Hematopoietic multipotent progenitor cell (in vitro differentiated cells): ENCODE measurements around the gene FGFR4. TPM values are rescaled to one million over a fixed set of nuclear protein-coding genes. Genes with fewer than 3 reads are reported as not detected.

Experiments
- DNase-seq, 3 donors: peaks; one replicate each; pipeline ENCODE4 v3.0.0-alpha.2; 2011 to 2015; ENCODE audit warnings: low read depth in 2 of 3, low spot score in 2 of 3
- total RNA-seq: library from RNA; depleted of rRNA; stranded (reverse); fragments of >200 nt; gene quantifications from one replicate; pipeline ENCODE4 v1.2.3, GENCODE V29; 2012

The FGFR4 gene
- total RNA-seq, 1 donor, result 0.54 TPM

GRCh38 chr5:177099422-177100093 is 12.8 kb downstream of the FGFR4 start:
- no peak for DNase-seq

- no peak for DNase-seq
Observed at GRCh38 chr5:177100714-177101121, 14.0 kb downstream of the FGFR4 start.

DNA sequence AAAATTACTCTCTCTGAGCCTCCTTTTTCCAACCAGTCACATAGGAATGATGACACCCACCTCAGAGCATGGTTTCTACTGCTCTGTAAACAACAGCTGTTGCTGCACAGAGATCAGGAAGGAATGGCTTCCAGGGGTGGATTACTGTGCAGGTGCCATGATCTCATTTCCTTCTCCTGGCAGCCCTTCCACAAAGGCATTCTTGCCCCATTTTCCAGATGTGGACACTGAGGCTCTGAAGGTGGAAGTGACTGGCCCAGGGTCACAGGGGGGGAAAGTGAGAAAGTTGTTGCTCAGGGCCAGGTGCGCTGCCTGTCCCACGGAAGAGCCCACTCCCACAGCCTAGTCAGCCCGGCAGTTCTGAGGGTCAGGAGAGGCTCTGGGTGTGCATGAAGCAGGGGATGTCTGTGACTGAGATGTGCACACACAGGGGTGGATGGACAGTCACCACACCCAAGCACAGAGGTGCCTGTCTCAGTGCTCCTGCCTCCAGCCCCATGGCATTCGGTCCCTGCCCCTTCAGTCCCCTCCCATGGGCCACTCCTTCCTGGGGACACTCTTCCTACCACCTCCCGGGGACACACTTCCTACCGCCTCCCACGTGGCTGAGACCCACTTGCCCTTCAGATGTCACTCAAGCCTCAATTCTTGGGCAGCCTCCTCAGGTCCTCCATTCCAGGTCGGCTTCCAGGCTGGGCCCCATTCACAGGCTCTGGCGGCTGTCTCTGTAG is 17.0 kb downstream of the FGFR4 start:
- no peak for DNase-seq

DNA sequence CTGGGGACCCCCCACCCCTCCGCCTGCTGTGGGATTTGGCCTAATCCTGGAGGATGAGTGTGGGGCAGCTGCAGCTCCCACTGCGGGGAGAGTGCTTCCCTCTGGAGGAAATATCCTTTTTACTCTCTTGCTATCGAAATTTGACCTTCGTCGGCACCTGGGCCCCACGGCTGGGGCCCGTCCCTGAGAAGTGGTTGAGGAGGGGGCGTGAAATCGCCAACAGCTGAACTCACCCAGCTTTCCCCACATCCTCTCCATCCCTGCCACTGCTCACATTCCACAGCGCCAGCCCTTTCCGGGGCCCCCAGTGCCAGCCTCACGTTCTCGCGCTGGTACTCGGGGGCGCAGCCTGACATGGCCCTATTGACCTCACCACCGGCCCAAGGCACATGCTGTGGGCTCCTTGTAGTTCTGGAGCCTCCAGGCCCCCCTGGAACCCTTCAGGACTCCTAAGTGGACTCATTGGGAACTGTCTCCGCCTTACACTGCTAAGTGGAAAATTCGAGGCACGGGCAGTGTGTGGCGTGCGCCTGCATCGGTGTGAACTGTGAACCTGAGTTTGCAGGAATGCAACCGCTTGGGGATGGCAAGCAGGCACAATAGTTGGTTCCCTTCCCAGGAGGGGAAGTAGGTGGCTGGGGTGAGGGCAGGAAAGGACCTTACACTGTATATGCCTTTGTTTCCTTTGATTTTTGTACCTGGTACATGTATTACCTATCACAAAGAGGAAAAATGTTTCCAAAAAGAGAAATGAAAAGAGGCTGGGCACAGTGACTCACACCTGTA is 19.2 kb downstream of the FGFR4 start:
- no peak for DNase-seq

GRCh38 chr5:177107159-177107558 is 20.4 kb downstream of the FGFR4 start:
- no peak for DNase-seq

DNA sequence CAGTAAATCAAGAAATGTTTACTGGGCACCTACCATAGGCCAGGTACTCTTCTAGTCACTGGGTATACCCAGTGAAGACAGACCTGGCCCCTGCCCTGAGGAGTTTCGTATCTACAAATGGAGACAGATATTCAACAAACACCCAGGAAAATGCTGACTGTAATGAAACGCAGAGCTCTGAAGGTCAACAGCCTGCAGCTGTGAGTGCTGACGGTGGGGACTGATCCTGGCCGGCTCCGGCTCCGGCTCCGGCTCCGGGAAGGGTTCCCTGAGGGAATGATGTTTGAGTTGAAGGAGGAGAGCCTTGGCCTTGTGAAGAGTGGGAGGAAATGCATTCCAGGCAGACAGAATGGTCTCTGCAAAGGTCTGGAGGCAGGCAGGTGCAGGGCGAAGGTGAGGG is 23.1 kb downstream of the FGFR4 start:
- no peak for DNase-seq

DNA sequence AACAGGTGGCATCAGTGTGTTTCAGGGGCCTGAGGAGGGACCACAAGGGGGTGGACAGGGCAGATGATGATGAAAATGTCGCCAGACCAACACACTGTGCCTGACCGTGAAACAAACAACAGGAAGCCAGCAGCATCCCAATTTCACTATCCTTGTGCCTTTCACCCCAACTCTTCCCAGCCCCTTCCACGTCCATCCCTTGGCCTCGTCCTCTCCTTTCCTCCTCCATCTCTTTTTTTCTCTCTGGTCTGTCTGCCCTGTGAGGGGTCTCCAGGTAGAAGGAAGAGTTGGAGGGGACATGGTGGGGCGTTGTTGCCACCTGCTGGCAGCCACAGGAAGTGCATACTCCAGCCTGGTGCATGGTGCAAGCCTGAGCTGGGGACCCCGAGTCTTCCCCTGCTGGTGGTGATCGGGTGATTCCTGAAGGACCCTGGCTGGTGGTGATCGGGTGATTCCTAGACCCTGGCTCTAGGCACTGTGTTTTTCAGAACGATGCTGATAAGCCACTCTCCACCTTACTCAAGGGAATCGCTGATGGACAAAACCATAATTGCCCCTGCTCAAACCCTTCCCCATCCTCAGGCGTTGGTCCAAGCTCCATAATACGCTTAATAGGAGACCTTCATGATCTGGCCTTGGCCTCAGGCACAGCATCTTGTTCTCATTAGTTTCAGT is 25.1 kb downstream of the FGFR4 start:
- DNase-seq, result peak in 2 of 3 donors; percentile 68 to 73

GRCh38 chr5:177112589-177113220 is 26.0 kb downstream of the FGFR4 start:
- no peak for DNase-seq

- DNase-seq, result peak; percentile 62 to 84 (median 70)
Observed at GRCh38 chr5:177113566-177114424, 27.1 kb downstream of the FGFR4 start.

GRCh38 chr5:177116631-177117373 is 30.1 kb downstream of the FGFR4 start:
- DNase-seq, result peak; percentile 53 to 82 (median 77)

DNA sequence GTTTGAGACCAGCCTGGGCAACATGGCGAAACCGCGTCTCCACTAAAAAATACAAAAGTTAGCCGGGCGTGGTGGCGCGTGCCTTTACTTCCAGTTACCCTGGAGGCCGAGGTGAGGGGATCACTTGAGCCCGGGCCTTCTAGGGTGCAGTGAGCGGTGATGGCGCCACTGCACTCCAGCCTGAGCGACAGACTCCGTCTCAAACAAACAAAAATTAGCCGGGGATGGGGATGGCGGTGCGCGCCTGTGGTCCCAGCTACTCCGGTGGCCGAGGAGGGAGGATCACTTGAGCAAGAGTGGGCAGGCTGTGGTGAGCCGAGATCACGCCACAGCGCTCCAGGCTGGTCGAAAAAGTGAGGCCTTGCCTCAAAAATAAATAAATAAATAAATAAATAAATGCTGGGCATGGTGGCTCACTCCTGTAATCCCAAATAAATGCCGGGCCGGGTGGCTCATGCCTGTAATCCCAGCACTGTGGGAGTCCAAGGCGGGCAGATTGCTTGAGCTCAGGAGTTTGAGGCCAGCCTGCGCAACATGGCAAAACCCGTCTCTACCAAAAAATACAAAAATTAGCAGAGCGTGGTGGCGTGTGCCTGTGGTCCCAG is 30.8 kb downstream of the FGFR4 start:
- no peak for DNase-seq

DNA sequence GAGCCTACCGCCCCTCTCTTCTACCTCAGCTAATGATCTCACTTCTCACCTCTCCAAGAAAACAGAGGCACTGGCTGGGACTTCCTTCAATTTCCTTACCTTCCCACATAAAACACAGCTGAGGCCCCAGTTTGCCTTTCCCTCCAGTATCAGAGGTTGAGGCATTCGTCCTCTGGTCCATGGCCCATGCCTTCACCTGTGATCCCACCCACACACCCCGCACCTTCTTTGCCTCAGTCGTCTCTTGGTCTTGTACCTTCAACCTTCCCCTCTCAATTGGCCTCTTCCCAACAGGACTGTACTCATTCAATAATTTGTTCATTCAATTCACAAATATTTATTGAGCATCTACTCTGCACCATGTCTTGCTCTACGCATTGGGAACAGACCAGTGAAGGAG is 35.9 kb downstream of the FGFR4 start:
- DNase-seq, result no peak

DNA sequence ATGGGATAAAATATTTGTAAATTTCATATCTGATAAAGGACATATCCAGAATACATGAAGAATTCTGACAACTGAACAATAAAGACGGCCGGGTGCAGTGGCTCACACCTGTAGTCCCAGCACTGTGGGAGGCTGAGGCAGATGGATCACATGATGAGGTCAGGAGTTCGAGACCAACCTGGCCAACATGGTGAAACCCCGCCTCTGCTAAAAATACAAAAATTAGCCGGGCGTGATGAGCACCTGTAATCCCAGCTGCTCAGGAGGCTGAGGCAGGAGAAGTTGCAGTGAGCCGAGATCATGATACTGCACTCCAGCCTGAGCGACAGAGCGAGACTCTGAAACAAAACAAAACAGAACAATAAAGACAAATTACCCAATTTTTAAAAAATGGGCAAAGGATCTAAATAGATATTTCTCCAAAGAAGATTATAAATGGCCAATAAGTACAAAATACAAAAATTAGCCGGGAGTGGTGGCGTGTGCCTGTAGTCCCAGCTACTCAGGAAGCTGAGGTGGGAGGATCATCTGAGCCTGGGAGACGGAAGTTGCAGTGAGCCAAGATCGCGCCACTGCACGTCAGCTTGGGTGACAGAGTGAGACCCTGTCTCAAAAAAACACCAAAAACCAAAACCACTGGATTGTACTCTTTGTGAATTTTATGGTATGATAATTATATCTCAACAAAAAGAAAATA is 37.2 kb downstream of the FGFR4 start:
- DNase-seq, result no peak

DNA sequence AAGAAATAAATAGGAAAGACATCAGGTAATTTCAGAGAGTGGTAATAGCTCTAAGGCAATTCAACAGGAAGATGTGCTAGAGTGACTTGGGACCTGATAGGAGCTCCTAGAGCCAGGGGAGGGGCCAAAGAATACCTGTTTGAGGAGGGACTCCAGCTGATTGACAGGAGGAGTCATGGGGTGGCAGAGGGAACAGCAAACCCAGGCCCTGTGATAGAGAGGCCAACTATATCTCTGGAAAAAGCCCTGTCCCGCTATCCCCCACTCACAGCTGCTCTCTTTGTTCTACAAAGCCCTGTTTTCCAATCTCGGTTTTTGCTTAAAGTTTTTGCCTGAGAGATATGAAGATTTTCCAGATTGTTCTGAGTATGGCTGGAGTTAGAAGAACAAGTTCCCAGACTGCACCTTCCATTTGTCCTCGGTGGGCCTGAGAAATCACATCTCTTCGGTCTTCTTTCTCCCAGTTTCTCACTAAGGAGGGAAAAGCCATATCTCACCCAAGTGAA is 37.8 kb downstream of the FGFR4 start:
- DNase-seq, result no peak

DNA sequence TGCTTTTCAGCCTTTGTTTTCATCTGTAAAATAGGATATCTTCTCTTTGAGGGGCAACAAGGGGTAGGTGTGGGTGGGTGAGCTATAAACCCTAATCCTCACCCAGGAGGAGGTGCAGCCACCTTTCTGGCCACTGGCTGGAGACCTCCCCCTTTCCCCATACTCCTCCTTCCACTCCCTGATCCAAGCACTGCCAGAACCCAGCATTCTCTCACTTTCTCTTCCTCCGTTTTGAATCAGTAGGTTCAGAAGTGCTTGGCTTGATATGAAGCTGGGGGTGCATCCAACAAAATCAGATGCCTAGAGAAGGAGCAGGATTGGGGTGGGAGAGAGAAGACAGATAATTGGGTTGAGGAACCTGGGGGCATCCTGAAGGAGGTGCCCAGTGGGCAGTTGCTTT is 40.1 kb downstream of the FGFR4 start:
- no peak for DNase-seq

- no peak for DNase-seq
Observed at GRCh38 chr5:177128551-177128981, 41.9 kb downstream of the FGFR4 start.

DNA sequence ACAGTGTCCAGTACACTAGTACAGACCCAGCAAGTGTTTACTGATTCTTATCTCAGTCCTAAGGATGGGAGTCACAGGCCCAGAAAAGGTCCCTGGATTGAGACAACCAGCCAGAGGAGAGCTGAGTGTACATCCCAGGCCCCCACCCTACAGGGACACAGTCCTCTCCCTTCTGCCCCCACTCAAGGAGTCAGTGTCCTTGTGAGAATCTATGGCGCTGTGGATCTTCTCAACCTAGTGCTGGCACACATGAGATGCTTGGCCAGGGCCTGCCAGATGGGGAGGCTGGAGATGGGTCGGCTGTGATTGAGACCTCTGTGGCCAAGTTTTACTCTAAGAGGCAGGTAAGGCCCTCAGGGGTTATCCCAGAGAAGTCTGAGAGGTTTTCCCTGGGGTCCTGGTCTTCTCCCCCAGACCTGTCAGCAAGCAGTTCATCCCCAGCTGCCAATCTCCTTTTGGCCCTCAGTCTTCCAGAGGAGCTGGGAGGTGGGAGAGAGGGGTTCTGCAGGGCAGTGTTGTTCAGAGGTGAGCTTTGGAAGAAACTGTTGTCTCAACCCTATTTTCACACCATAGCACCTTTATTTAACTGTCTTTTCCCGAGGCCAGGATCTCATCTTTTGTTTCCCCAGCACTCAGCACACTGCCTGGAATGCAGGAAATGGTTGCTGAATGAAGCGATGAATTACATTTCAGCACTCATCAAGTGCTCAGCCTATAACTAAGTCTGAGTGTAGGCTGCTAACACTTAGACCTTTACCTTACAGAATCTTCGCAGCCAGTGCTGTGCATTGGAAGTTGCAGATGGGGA is 43.7 kb downstream of the FGFR4 start:
- DNase-seq, result no peak
